GM19025 (cell line): ENCODE data around the gene SLC9A8.

Experiments used
- ATAC-seq: cut with Tn5 transposase; IDR thresholded peaks from one replicate; pipeline ENCODE4 v1.9.1; 2021; ENCODE audit warnings: mild to moderate bottlenecking, low read depth, moderate library complexity; ENCODE audit not compliant: unreplicated experiment

SLC9A8 gene

GRCh38 chr20:49811825-49812506 is 662 bp upstream of the SLC9A8 start:
- no peak for ATAC-seq

- no peak for ATAC-seq
Observed at GRCh38 chr20:49813305-49813974, 812 bp downstream of the SLC9A8 start.

GRCh38 chr20:49814057-49814694 is 1.5 kb downstream of the SLC9A8 start:
- no peak for ATAC-seq

DNA sequence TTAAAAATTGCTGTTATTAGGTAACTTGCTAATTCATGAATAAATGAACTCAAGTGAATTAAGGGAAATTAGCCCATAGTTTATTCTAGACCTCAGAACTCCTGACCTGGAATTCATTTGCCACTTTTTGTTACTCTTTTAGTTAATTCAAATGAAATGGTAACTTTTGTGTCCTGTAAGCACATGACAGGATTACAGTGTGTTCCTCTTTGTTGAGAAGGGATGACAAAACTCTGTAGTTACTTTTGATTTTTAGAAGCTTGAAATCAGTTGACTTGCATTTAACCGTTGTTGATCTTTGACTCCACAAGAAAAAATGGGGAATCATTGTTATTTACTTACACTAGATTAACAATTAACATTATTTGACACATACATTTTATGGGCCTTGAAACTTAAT is 6.2 kb downstream of the SLC9A8 start:
- no peak for ATAC-seq

DNA sequence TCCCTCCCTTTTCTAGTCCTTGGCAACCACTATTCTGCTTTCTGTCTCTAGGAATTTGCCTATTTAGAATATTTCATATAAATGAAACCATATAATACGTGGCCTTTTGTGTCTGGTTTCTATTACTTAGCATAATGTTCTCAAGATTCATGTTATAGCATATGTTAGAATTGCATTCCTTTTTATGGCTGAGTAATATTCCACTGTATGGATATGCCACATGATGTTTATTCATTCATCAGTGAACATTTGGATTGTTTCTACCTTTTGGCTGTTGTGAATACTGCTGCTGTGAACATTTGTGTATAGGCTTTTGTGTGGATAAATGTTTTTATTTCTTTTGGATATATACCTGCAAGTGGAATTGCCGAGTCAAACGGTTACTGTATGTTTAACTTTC is 7.1 kb downstream of the SLC9A8 start:
- no peak for ATAC-seq

DNA sequence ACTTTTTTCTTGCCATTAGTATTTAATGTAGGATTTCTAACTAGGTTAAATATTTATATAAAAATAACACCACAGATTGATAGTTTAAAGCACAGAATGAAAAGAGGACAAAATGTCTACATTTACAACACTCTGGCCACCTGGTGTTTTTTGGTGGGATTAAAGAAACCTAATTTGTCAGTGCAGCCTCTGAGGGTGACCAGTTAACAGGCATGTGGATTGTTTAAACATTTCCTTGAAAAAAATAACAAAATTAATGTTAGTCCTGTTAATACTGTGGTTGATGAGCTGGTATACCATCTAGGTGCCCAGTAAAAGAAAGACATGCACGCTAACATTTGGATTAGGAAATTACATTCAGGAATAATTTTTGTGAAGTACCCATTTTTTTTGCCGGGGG is 8.8 kb downstream of the SLC9A8 start:
- no peak for ATAC-seq

DNA sequence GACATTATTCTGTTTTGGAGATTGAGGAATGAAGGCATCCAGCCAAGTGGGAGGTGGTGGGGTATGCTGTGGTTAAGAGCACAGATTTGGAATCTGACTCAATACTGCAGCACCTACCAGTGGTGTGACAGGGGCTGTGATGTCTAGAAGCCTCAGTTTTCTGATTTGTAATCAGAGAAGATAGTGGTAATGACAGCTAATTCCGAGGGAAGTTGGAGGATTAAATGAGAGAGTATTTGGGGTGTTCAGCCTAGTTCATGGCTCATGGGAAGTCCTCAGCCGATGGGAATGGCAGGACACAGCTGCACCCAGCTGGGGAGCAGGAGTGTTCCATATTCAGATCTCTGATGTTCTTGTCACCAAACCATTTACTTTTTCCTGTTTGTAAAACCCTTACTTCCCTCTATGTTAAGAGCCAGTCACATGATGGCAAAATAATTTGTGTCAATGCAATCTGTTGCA is 9.3 kb downstream of the SLC9A8 start:
- ATAC-seq = no peak

DNA sequence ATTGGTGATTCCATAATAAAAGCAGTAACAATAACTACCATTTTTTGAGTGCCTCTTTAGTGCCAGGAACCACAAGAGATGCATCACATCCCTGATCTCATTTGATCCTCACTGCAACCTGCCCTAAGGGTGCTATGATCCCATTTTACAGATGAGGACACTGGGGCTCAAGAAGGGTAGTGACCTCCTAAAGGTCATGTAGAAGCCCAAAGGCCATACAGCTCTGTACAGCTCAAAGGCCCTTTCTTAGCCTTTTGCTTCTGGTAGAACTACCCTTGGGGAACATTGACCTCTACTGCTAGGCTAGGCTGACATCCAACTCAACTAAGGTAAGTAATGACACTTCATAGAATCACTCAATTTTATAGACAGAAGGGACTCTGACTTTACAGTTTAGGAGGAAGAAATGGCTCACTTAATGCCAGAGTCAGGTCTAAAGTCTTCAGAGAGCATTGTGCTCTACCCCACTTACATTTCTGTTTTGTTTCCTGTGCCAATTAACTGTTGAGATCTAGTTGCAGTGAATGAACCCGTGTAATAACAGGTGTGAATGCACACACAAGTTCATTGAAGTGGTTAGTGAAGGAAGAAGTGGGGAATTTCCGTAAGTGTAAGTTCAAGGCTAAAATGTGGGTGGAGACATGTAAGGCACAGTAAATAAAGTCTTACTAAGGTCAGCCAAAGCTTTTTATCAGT is 10.7 kb downstream of the SLC9A8 start:
- no peak for ATAC-seq

GRCh38 chr20:49824206-49824605 is 11.6 kb downstream of the SLC9A8 start:
- no peak for ATAC-seq

DNA sequence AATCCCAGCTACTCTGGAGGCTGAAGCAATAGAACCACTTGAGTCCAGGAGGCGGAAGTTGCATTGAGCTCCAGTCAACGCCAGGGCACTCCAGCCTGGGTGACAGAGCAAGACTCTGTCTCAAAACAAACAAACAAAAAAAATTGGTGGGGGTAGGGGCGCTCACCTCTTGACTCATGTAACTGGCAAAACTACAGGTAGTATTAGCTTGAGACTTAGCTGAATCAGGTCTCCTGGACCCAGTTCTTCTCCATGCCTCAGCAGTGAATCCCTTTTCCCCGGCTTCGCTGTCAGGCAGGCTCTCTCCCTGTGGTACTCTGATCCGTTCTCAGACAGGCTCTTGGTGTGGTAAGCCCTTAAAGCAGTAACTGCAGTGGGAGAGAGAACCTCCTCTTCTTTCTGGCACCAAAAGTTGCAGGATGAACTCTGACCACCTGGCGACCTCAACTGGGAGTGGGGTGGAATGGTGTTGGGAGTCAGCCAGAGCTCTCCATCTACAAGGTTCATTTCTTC is 12.9 kb downstream of the SLC9A8 start:
- ATAC-seq = no peak

- no peak for ATAC-seq
Observed at GRCh38 chr20:49831022-49831769, 18.6 kb downstream of the SLC9A8 start.

DNA sequence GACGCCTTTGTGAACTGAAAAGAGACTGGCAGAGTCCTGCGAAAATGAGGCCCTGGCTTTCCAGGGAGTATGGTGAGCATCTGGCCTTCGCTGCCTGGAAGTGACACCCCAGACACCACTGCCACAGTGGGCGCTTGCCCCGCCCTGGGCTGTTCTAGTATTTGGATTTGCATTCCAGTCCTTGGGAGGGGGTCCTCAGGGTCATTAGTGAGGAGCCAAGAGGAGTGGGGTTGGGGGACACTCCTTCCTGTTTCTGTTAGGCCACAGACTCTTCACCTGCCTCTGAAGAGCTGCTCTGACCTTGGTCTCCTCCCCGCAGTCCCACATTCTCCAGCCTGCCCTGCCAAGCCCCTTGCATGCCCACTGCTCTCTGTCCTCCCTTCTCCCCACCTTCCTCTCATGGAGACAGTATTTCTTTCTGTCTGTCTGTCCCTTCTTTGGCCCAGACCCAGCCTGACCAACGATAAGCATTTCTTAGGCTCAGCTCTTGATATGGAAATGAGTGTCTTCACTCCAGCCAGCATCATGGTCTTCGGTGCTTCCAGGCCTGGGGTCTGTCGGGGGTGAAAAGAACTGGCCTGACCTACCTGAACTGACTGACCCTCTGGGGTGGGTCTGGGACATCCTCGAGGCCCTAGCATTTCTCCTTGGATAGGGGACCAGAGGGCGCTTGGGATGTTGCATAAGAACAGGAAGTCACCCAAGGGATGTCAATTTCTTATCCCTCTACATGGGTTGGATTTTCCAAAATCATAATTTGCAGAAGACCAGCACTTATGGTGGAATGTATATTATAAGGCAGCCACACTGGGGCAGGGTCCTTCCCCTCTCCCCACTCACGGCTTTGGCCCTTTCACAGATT is 19.4 kb downstream of the SLC9A8 start:
- ATAC-seq = no peak

- no peak for ATAC-seq
Observed at GRCh38 chr20:49832632-49833327, 20.2 kb downstream of the SLC9A8 start.

DNA sequence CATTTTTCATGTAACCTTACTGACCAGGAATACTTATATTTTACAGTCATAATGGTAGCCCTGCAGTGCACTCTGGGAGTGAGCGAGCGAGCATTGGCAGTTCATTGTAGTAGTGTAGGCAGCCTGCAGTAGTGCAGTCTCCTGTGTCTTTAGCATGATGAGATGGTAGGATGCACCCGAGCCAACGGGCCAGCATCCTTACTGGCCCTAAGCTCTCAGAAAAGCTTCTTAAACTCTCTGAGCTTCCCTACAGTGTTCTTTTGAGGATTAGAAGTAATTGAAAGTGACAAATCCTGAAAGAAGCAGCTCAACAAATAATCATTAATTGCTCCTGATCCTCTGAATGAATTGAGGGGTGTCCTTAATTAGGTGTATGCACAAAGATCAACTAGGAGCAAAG is 20.9 kb downstream of the SLC9A8 start:
- ATAC-seq = no peak

DNA sequence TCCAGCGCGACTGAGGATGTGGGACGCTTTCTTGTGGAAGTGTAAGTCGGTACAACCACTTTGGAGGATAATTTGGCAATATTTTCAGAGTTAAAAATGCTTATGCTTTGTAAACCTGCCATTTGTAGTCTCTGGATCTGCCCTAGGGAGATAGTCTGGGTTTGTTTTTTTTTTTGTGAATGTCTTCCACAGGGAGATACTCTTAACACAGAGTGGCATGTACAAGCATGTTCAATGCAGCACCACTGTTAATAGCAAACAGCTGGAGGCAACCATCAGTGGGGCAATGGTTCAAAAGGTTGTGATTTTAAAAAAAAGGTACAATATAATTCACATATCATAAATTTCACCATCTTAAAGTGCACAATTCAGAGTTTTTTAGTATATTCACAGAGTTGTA is 22.4 kb downstream of the SLC9A8 start:
- ATAC-seq = no peak

DNA sequence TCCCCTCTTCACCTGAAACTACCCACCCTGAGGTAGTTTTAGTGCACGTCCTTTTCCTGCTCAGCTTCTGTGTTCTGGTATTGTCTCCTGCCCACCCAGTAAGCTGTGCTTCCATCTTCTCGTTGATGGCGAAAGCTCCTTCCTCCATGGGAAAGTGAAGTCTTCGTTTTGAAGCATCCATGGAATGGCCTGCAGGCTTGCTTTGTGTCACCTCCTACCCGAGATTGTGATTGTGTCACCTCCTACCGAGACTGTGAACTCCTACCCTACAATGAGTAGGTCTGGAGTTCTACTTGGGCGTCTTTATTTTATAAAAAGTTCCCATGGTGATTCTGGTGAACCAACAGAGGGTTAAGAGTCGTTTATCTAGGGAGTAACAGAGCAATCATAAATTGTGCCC is 25.9 kb downstream of the SLC9A8 start:
- no peak for ATAC-seq

DNA sequence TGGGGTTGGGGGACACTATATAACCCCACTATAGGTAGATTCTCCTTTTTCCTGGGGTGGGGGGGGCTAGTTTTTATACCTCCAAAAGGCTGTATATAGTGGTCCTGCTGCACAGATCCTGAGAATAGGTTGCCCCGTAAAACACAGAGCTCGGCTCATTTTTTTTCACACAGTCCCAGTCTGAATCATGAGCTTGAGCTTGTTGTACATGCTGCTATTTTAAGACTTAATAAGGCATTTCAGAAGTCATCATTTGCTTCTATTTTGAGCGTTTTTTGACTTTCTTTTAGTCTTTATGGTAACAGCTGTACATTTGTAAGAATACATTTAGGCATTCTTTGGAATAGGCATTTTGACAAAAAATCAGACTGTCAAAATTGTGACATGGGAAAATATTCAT is 30.5 kb downstream of the SLC9A8 start:
- ATAC-seq = no peak

- ATAC-seq = no peak
Observed at GRCh38 chr20:49843770-49844380, 31.2 kb downstream of the SLC9A8 start.
